Measurements from ENCODE around the gene STON2. TPM values are rescaled to one million over a fixed set of nuclear protein-coding genes. Genes with fewer than 3 reads are reported as not detected.

STON2 gene
- total RNA-seq, 1 experiment from 2014 or later: 12.3 TPM

- H3K4me3 ChIP-seq (ENCODE audit: low read length): peak overlapping the region; percentile 97
- TF ChIP-seq CTCF (conservative IDR thresholded peaks at IDR 0.05; ENCODE audit: low read depth, low read length) (no peak), EZH2 (IDR thresholded peaks at IDR 0.05; ENCODE audit: low read length, unreplicated experiment) (no peak), EZH2phosphoT487 (IDR thresholded peaks at IDR 0.05; ENCODE audit: borderline replicate concordance, low read length) (no peak)
- peak overlapping the region; percentile 83 for H3K27ac ChIP-seq (ENCODE audit: low read length)
- peak; percentile 24 for DNase-seq
- H3K27me3 ChIP-seq (ENCODE audit: low read length): no peaks in the 10 kb centered on the region
- BruUV-seq (replicated peaks): TSS peak; percentile 96
- peaks cover 53% of the 10 kb centered on the region for H3K79me2 ChIP-seq (ENCODE audit: low read length)
- peak; percentile 6 for ATAC-seq
- H4K20me1 ChIP-seq (ENCODE audit: low read length): no peaks in the 10 kb centered on the region
- H3K9ac ChIP-seq (ENCODE audit: low read length): peak overlapping the region; percentile 97
- intact Hi-C loops (cut with micrococcal nuclease): loop anchor here (1.0 to 5.0 kb wide), 6 partner anchors 17 to 245 kb away; partner anchors contain the start of gene STON2
- H3F3A ChIP-seq (ENCODE audit: low read length, unreplicated experiment): peaks cover 5% of the 10 kb centered on the region
- ChIA-PET POLR2A (ENCODE audit: unreplicated experiment) (interaction anchor here (0.5 to 0.9 kb wide), 4 partner anchors 12 to 278 kb away, joined by 3 to 9 read pairs (median 3); partner anchors contain the start of gene CEP128), CTCF (no interaction called here)
- peaks cover 23% of the 10 kb centered on the region for H3K4me1 ChIP-seq (ENCODE audit: insufficient read depth, low read length)
- H2AFZ ChIP-seq (ENCODE audit: low read length): peak overlapping the region; percentile 74
- H3K36me3 ChIP-seq (ENCODE audit: low read depth, low read length): peaks cover 6% of the 10 kb centered on the region; the same call in 1 of the 2 replicates
- H3K4me2 ChIP-seq (ENCODE audit: low read length): peak overlapping the region; percentile 92
- no peaks in the 10 kb centered on the region for H3K9me2 ChIP-seq (replicated peaks; ENCODE audit: low read length)
- no peaks in the 10 kb centered on the region for H3K9me3 ChIP-seq (ENCODE audit: low read length)
These were observed 180.2 kb downstream of the STON2 start for GRCh38 chr14:81219759-81220579.

GRCh38 chr14:81219210-81219758 lies 180.8 kb downstream of the STON2 start:
- ChIA-PET POLR2A (ENCODE audit: unreplicated experiment) (interaction anchor here (0.5 to 0.9 kb wide), 4 partner anchors 49 to 1778 kb away, joined by 3 to 24 read pairs (median 8); partner anchors contain the start of gene CEP128), CTCF (interaction anchor here (0.6 kb wide), 1 partner anchor 19 kb away, joined by 4 read pairs; no protein-coding TSS in a partner anchor)
- ATAC-seq: peak; percentile 72
- intact Hi-C loops (cut with micrococcal nuclease): loop anchor here (1.0 to 5.0 kb wide), 6 partner anchors 16 to 246 kb away; partner anchors contain the start of gene STON2
- Histone ChIP-seq H3K36me3 (ENCODE audit: low read depth, low read length) (peaks cover 8% of the 10 kb centered on the region; the same call in 1 of the 2 replicates), H3K9me2 (replicated peaks; ENCODE audit: low read length) (no peaks in the 10 kb centered on the region), H3F3A (ENCODE audit: low read length, unreplicated experiment) (peaks cover 5% of the 10 kb centered on the region), H3K9me3 (ENCODE audit: low read length) (no peaks in the 10 kb centered on the region), H3K9ac (ENCODE audit: low read length) (peak overlapping the region; percentile 97), H4K20me1 (ENCODE audit: low read length) (no peaks in the 10 kb centered on the region), H3K4me1 (ENCODE audit: insufficient read depth, low read length) (peaks cover 23% of the 10 kb centered on the region), H2AFZ (ENCODE audit: low read length) (peak overlapping the region; percentile 74), H3K79me2 (ENCODE audit: low read length) (peaks cover 53% of the 10 kb centered on the region), H3K4me2 (ENCODE audit: low read length) (peak overlapping the region; percentile 92), H3K4me3 (ENCODE audit: low read length) (peak overlapping the region; percentile 97), H3K27ac (ENCODE audit: low read length) (peak overlapping the region; percentile 83), H3K27me3 (ENCODE audit: low read length) (no peaks in the 10 kb centered on the region)
- TF ChIP-seq CTCF (conservative IDR thresholded peaks at IDR 0.05; ENCODE audit: low read depth, low read length) (no peak), EZH2phosphoT487 (IDR thresholded peaks at IDR 0.05; ENCODE audit: borderline replicate concordance, low read length) (no peak), EZH2 (IDR thresholded peaks at IDR 0.05; ENCODE audit: low read length, unreplicated experiment) (no peak)
- BruUV-seq (replicated peaks): no TSS peak
- DNase-seq: peak; percentile 97
